ENCODE data around the gene MLLT1.

DNA sequence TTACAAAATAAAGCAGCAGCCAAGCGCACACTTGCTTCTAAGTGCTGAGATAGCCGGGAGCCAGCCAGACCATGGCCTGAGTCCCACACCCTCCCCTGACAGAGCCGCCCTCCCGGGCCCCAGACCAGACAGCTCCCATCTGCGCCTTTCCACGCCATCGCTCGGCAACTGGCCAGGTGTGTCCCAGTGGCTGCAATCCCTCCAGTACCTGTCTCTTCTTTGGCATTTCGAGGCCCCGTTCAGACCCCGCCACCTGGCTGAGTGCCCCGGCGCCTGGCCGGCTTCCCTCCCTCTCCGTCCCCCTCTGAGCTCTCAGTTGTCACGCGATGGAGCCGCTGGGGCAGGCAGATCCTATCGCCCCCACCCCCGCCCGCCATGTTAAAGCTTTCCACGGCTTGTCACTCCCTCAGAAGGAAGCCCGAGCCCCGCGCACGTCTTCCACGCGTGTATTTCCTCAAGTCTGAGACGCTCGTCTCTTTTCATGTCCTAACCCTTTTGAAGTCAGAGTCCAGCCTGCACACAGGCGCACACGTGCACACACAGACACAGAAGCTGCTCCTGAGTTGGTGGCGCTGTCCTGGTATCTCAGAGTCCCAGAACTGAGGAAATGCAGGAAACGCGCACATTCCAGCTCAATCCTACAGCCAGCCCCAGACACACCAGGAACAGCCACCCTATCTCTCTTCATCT is 7.9 kb downstream of the MLLT1 start:
- TF ChIP-seq TAF1 (IDR thresholded peaks at IDR 0.05; ENCODE audit: borderline replicate concordance, low read depth, low read length) (no peak), SMARCA5 (IDR thresholded peaks at IDR 0.05) (no peak), SUPT20H (IDR thresholded peaks at IDR 0.05; ENCODE audit: borderline replicate concordance, control insufficient read depth, low read depth, low read length) (no peak), EZH2 (IDR thresholded peaks at IDR 0.05; ENCODE audit: borderline replicate concordance, control insufficient read depth, low read depth, low read length) (no peak), ATF2 (IDR thresholded peaks at IDR 0.05; ENCODE audit: low read length) (no peak), ZZZ3 (IDR thresholded peaks at IDR 0.05; ENCODE audit: control insufficient read depth, insufficient read length, low read depth) (no peak), HCFC1 (IDR thresholded peaks at IDR 0.05; ENCODE audit: low read length) (no peak), SP1 (IDR thresholded peaks at IDR 0.05; ENCODE audit: low read depth, low read length) (no peak), RAD21 (IDR thresholded peaks at IDR 0.05; ENCODE audit: insufficient read depth, low read depth, low read length) (no peak), CEBPB (IDR thresholded peaks at IDR 0.05; ENCODE audit: borderline replicate concordance in 1 of 2, low read depth in 2 of 2, low read length in 2 of 2) (no peak), SMC3 (IDR thresholded peaks at IDR 0.05; ENCODE audit: borderline replicate concordance, low read length) (no peak)
- TF ChIP-seq, protein P1, sequence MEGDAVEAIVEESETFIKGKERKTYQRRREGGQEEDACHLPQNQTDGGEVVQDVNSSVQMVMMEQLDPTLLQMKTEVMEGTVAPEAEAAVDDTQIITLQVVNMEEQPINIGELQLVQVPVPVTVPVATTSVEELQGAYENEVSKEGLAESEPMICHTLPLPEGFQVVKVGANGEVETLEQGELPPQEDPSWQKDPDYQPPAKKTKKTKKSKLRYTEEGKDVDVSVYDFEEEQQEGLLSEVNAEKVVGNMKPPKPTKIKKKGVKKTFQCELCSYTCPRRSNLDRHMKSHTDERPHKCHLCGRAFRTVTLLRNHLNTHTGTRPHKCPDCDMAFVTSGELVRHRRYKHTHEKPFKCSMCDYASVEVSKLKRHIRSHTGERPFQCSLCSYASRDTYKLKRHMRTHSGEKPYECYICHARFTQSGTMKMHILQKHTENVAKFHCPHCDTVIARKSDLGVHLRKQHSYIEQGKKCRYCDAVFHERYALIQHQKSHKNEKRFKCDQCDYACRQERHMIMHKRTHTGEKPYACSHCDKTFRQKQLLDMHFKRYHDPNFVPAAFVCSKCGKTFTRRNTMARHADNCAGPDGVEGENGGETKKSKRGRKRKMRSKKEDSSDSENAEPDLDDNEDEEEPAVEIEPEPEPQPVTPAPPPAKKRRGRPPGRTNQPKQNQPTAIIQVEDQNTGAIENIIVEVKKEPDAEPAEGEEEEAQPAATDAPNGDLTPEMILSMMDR (IDR thresholded peaks at IDR 0.05 in 2 of 3, conservative IDR thresholded peaks at IDR 0.05 in 1 of 3; ENCODE audit: control insufficient read depth in 2 of 3, extremely low read depth in 1 of 3, insufficient read depth in 1 of 3, low read depth in 3 of 3, low read length in 3 of 3) = no peak
